ENCODE measurements around the gene GALK1. TPM values are rescaled to one million over a fixed set of nuclear protein-coding genes. Genes with fewer than 3 reads are reported as not detected.

GALK1 gene
- total RNA-seq, 1 experiment from 2014 or later = 36.7 TPM

GRCh38 chr17:75731086-75731715, 33.8 kb downstream of the GALK1 start:
- no peaks in the 10 kb centered on the region for H3K36me3 Mint-ChIP-seq (ENCODE audit: insufficient read depth in 1 of 3, low read depth in 3 of 3)
- Histone ChIP-seq H3K79me2 (ENCODE audit: insufficient read depth, low read length) (no peaks in the 10 kb centered on the region), H3K23ac (ENCODE audit: insufficient read length, low read depth, low read length) (no peak overlapping the region), H3K23me2 (ENCODE audit: insufficient read length, low read depth, low read length, poor library complexity, severe bottlenecking) (no peaks in the 10 kb centered on the region), H3K27ac (ENCODE audit: insufficient read length, low read depth, low read length) (no peak overlapping the region), H2BK20ac (ENCODE audit: low read depth, low read length, poor library complexity, severe bottlenecking) (no peak overlapping the region), H3K9me3 (ENCODE audit: control insufficient read depth, low read depth, low read length) (no peaks in the 10 kb centered on the region), H3K4me2 (ENCODE audit: insufficient read depth, insufficient read length, low read length) (no peak overlapping the region), H3K9ac (ENCODE audit: extremely low read depth, insufficient read length, low read length) (no peak overlapping the region), H3K56ac (ENCODE audit: insufficient read length, low read depth, low read length) (no peak overlapping the region), H2AK5ac (ENCODE audit: insufficient read length, low read length) (no peak overlapping the region), H3K79me1 (ENCODE audit: insufficient read depth, low read depth, low read length, poor library complexity, severe bottlenecking) (no peaks in the 10 kb centered on the region), H2BK120ac (ENCODE audit: low read depth, low read length, poor library complexity, severe bottlenecking) (no peak overlapping the region), H3K27me3 (ENCODE audit: insufficient read depth, low read length) (no peaks in the 10 kb centered on the region), H2BK12ac (ENCODE audit: insufficient read length, low read depth, low read length) (no peak overlapping the region), H4K5ac (ENCODE audit: insufficient read length, low read depth, low read length) (no peak overlapping the region), H3T11ph (ENCODE audit: low read length) (no peak overlapping the region), H3K14ac (ENCODE audit: insufficient read depth, low read length) (no peak overlapping the region; the same call in 1 of the 2 replicates), H3K18ac (ENCODE audit: insufficient read length, low read depth, low read length) (no peak overlapping the region), H3K4me1 (ENCODE audit: insufficient read depth, low read length) (no peaks in the 10 kb centered on the region), H4K8ac (replicated peaks; ENCODE audit: insufficient read length, low read depth, low read length) (no peak overlapping the region), H2AFZ (ENCODE audit: low read length) (no peak overlapping the region), H2BK5ac (ENCODE audit: insufficient read length, low read length) (no peak overlapping the region), H4K20me1 (ENCODE audit: control insufficient read depth, insufficient read depth, insufficient read length) (no peaks in the 10 kb centered on the region), H3K4ac (ENCODE audit: low read depth, low read length) (no peak overlapping the region), H4K91ac (ENCODE audit: insufficient read length, low read depth, low read length) (no peak overlapping the region), H2BK15ac (ENCODE audit: low read depth, low read length) (no peak overlapping the region)
- no CpG with 5 or more reads among the region's 26 CpGs for WGBS (ENCODE audit: extremely low coverage, insufficient read length, low lambda C conversion rate)
- H3K9me3 Mint-ChIP-seq = no peaks in the 10 kb centered on the region
- H3K4me1 Mint-ChIP-seq = 0 out of 4 replicates have a peak, but pooled peaks cover 0 to 3% of the 10 kb centered on the region in 2 experiments
- H3K27ac Mint-ChIP-seq = no peak overlapping the region; a peak in 1 of 7 replicates
- DNase-seq = no peak
- TF ChIP-seq, protein P1, sequence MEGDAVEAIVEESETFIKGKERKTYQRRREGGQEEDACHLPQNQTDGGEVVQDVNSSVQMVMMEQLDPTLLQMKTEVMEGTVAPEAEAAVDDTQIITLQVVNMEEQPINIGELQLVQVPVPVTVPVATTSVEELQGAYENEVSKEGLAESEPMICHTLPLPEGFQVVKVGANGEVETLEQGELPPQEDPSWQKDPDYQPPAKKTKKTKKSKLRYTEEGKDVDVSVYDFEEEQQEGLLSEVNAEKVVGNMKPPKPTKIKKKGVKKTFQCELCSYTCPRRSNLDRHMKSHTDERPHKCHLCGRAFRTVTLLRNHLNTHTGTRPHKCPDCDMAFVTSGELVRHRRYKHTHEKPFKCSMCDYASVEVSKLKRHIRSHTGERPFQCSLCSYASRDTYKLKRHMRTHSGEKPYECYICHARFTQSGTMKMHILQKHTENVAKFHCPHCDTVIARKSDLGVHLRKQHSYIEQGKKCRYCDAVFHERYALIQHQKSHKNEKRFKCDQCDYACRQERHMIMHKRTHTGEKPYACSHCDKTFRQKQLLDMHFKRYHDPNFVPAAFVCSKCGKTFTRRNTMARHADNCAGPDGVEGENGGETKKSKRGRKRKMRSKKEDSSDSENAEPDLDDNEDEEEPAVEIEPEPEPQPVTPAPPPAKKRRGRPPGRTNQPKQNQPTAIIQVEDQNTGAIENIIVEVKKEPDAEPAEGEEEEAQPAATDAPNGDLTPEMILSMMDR (conservative IDR thresholded peaks at IDR 0.05) = no peak
- H3K27me3 Mint-ChIP-seq (ENCODE audit: low read depth) = no peaks in the 10 kb centered on the region
- no peak overlapping the region for H3K4me3 Mint-ChIP-seq
